Measurements from ENCODE around the gene TAF3.
"Not testable (repeated sequence)": the region's sequence is repeated elsewhere in the genome, so short reads cannot be mapped to it uniquely, and the experiment has no call there.

Gene TAF3

DNA sequence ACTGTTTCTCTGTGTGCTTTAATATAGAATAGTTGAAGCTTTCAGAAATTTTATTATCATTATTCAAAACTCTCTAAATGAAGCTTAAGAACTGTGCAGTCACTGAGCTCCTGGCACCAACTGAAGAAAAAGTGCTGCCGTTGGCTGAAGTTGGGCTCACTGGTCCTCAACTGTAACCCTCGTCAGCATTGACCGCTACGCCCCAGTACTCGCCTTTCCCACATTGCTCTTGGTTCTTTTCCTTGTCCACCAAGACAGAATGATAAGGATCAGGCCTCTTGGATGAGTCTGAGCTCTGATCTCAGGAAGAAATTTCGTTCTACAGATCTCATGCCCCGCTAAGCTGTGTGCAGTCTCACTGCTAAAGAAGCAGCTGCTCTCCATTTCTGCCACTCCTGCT lies 7.9 kb upstream of the TAF3 start:
- no peak for DNase-seq (ENCODE audit: low spot score)

DNA sequence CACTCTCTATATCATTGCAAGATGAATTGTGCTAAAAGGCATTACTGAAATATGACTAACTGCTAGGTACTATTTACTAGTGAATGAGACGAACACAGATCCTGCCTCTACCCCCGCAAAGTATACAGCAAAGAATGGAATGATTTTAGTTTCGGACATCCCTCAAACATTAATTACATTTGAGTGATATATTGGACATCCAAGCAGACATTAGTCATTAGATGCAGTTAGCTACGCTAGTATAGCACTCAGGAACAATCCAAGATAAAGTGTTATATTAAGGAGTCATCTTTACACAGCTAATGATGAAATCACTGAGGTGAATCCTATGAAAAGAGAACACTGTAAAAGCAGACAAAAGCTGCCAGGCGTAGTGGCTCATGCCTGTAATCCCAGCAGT lies 7.3 kb upstream of the TAF3 start:
- no peak for DNase-seq (ENCODE audit: low spot score)

DNA sequence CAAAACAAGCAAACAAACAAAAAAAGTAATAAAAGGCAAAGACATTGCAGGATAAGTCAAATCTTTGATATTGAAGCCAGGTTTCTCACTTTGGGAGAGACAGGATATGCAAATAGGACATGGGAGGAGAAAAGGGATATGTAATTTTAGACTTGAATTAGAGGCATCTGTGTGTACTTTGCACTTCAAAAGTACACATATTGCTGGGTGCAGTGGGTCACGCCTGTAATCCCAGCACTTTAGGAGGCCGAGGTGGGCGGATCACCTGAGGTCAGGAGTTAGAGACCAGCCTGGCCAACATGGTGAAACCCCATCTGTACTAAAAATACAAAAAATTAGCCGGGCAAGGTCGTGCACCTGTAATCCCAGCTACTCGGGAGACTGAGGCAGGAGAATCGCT lies 6.6 kb upstream of the TAF3 start:
- not testable (repeated sequence) for DNase-seq (ENCODE audit: low spot score)

DNA sequence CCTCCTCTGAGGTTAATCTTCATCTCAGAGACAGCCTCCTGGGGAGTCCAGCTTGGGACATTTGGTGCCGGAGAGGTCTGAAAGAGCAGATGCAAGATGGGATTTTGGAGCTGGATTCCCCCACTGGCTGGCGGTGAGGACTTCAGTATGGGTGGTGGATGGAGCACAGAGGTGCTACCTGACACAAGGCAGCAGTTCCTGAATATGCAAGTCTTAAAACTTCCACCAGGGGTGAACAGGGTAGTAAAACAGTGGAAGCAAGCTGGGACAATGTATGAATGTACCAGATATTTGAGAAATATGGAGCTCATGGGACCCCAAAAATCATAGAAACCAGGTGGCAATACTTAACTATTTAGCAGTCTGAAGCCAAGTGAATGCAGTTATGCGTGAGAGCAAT lies 4.8 kb upstream of the TAF3 start:
- no peak for DNase-seq (ENCODE audit: low spot score)

DNA sequence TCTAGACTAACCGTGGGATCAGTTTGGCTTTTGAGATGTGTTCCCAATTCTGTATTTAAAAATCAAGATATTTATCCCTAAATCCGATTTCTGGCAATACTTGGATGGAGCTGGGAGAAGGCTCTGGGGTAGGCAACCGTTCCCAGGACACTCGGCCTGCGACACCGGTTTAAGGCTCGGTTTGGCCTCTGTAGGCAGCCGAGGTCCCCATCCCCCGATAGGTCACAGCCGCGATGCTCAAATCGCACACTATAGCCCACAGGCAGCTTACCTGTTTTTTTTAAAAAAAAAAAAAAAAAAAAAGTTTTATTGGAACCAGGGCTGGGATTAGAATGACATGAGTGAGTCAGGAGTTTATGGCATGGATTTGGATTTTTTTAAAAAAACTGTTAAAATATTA lies 729 bp upstream of the TAF3 start:
- no peak for DNase-seq (ENCODE audit: low spot score)

DNA sequence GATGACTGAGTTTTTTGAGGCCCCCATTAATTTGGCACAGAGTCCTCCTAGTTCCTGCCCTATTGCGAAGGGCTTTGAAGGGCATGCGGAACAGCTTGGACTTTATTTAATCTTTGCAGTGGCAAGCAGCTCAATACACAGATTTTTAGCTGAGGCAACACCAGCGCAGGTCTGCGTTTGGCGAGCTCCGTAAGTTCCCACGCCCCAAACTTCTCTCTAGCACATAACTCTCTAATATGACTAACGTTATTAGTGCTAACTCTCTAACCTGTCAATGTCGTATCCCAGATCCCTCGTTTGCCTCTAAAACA lies 366 bp upstream of the TAF3 start:
- no peak for DNase-seq (ENCODE audit: low spot score)

DNA sequence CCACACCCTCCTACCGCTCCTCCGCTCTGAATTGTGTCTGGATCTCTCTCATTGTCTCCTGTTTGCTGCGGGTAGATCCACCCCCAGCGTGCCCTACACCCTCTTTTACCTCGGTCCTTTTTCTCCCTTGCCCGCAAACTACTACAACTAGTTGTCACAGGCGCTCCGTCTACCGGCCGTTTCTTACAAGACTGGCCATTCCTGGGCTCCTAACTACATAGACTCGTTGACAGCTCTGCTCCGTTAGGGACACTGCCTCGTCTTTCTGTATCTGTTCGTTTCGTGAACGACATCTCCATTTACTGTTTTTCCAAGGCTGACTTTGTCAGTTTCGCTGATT lies 786 bp downstream of the TAF3 start:
- peak; percentile 67 for DNase-seq (ENCODE audit: low spot score)

DNA sequence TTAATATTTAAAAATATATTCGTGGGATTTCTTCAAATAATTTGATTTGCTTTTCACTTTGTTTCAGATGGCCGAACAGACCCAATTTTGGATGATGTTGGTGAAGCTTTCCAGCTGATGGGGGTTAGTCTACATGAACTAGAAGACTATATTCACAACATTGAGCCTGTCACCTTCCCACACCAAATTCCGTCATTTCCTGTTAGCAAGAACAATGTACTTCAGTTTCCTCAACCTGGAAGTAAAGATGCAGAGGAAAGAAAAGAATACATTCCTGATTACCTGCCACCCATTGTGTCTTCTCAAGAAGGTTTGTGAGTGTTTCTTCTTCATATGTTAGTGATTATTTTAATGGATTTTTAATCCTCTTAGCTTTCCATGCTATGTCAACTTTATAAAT lies 5.9 kb downstream of the TAF3 start:
- DNase-seq (ENCODE audit: low spot score): no peak

DNA sequence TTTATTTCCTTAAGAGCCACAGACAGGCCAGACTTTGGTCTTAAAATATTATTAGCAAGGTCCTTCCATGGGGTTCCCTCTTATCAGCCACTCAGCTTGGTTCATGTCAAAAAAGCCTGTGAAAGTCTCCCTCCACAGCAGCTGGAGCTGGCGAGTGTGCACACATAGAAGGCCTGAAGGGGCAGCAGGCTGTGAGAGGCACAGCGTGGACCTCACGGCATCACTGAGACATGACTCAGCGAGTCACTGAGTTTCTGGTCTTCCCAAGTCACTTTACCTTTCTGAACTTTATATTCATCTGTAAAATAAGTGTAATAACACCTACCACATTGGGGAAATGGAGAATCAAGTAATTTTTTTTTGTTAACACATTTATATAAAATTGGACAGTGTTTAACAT lies 8.7 kb downstream of the TAF3 start:
- DNase-seq (ENCODE audit: low spot score): no peak

DNA sequence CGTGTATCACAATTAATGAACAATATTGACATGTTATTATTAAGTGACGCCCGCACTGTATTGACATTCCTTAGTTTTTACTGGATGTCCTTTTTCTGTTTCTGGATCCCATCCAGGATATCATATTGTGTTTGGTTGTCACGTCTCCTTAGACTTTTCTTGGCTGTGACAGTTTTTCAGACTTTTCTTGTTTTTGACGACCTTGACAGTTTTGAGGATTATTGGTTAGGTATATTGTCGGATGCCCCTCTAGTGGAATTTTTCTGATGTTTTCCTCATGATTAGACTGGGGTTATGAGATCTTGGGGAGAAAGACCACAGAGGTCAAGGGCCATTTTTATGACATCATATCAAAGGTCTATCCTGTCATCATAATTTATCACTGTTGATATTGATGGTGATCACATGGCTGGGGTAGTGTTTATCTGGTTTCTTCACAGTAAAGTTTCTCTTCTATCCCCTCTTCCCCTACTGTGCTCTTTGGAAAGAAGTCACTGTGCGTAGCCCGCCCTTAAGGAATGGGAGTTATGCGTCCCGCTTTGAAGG lies 11.1 kb downstream of the TAF3 start:
- DNase-seq (ENCODE audit: low spot score): no peak

DNA sequence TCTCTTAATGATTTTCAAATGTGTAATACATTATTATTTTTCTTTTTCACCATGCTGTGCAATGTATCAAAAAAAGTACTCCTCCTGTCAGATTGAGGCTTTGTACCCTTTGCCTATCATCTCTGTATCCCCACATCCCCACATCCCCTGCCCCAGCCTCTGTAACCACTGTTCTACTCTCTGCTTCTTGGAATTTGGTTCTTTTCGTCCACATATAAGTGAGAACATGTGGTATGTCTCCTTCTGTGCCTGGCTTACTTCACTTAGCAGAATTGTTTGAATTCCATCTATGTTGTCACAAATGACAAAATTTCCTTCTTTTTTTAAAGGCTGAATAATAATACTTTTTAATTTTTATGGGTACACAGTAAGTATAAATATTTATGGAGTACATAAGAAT lies 13.8 kb downstream of the TAF3 start:
- no peak for DNase-seq (ENCODE audit: low spot score)

DNA sequence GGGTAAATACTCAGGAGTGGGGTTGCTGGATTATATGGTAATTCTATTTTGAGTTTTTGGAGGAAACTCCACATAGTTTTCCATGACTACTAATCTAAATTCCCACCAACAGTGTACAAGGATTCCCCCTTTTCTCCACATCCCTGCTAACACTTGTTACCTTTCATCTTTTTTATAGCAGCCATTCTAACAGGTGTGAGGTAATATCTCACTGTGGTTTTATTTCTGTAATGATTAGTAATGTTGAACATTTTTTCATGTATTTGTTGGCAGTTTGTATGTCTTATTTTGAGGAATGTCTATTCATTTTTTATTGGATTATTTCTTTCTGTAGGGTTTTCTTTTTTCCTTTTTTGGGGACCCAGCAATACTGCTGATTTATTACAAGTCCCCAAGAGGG lies 14.9 kb downstream of the TAF3 start:
- DNase-seq (ENCODE audit: low spot score): no peak

DNA sequence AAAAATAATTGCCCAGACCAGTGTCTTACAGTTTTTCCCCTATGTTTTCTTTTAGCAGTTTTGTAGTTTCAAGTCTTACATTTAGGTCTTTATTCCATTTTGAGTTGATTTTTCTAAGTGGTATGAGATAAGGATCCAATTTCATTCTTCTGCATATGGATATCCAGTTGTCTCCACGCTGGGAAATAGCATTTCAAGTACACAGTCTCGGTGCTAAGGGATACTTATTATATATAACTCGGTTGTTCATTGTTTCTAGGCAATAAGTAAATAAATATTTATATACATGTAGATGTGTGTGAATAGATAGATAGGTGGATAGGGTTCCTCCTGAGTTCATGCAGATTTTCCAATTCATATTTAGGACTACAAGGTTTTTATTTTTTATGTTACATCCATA lies 16.0 kb downstream of the TAF3 start:
- no peak for DNase-seq (ENCODE audit: low spot score)

DNA sequence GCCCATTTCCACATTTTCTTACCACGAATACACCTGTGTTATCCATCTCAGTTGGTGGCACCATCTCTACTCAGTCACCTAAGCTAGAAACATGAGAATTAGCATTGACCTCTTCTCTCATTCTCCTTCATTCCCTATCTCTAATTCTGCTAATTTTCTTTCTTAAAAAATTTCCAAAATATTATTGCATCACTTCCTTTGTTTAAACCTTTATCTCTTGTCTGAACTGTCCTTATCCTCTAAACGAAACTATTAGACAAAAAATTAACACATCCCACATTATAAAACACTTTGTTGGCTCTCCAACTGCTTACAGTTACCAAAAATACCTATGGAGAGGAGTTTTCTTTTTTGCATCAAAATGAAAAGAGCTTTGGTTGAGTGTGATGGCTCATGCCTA lies 18.3 kb downstream of the TAF3 start:
- no peak for DNase-seq (ENCODE audit: low spot score)

DNA sequence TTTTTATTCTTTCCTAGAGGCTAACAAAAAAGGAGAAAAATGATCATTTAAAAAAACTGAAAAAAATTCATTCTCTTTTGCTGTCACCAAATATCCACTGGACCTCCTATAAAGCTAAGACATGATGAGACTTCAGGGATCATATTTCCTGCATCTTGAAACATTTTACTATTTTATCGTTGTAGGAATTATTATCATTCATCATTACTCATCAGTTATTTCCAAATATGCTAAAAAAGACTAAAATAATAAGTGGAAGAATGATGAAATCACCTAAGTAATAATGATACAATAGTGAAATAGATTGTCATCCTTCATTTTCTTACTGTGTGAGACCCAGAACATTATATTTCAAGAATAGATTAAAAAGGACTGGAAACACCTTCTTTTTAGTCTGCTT lies 28.3 kb downstream of the TAF3 start:
- no peak for DNase-seq (ENCODE audit: low spot score)

DNA sequence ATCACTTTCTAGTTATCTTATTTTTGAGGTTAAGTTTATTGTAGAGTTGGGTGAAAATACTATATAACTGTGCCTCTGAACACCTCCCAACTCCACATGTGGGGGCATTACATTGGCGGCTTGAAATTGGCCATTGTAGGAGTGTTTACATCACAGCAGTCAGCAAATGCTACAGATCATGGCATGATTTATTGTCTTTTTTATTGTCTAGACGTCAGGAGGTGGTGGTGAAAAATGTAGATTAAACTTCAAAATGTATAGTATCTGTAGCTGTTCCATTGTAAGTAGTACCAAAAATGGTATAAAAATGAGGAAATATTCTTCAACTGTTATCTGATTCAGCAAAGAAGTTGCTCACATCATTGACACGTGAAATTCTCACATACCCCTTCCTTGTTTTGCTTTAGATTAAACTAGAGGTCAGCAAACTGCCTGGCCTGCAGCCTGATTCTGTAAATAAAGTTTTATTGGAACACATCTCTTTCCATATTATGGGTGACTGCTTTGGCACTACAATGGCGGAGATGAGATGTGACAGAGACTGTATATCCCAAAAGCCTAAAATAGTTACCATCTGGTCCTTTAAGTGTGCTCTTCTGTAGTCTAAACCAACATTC lies 35.0 kb downstream of the TAF3 start:
- no peak for DNase-seq (ENCODE audit: low spot score)

DNA sequence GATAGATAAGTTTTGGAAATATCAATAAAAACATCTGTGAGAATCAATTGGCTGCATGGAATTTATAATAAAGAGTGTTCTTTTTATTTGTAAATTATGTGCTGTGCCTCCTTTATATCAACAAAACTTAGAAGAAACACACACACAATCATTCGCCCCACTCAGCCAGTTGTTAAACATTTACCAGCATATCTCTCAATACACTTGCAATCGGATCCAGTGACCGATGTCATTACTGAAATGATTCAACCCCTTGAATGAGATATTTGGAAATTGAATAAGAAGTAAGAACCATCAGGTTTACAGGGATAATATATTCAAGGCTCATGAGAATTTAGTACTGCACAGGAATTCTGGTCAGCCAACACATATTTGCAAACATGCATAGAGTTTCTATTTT lies 35.6 kb downstream of the TAF3 start:
- DNase-seq (ENCODE audit: low spot score): no peak

DNA sequence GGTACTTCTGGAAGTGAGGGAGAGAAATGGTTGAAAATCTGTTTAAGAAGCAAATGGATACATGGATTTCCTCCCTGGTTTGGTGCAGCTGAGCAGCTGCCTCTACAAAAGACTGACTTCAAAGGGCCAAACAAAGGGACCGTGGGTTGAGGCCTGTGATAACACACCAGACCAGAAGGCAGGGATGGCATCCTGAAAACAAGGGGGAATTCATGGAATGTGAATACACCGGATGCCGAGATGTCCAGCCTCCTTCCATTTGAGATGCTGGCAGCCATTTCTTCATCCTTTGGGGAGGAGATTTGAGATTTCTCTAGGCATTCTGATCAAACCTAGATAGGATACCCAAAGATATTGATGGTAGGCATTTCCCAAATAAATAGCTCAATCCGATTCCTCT lies 36.9 kb downstream of the TAF3 start:
- DNase-seq (ENCODE audit: low spot score): no peak

DNA sequence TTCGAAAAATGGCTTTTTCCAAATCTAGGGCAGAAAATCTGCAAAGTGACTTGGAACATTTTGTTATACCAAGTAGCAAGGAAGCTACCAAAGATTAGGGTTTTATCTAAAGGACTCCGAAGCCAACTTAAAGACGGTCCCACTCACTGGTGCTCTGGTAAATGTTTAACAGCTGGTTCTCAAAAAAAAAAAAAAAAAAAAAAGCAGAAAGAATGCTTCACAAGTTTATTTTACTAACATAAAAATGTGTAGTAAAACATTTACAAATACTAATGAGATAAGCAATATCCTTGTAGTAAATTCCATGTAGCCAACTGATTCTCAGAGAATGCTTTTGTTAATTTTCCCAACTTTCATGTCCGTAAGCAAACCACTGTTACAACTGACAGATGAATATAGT lies 38.4 kb downstream of the TAF3 start:
- DNase-seq (ENCODE audit: low spot score): no peak

DNA sequence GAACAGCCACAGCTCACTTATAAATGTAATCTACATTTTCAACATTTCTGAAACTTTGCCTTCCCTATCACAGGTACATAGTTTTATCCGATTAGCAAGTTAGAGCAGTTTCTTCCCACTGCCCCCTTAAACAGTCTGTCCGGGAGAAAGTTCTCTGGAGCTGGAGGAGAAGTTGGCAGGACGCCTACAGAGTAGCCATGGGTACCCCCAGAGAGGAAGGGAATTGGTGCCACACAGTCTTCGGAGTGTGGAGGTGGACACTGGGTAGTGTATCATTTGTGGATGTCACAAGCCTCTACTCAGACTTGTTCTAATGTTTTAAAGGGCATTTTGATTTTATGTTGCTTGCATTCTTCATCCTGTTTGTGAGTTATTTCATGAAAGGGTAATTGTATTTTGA lies 39.0 kb downstream of the TAF3 start:
- DNase-seq (ENCODE audit: low spot score): peak; percentile 31

DNA sequence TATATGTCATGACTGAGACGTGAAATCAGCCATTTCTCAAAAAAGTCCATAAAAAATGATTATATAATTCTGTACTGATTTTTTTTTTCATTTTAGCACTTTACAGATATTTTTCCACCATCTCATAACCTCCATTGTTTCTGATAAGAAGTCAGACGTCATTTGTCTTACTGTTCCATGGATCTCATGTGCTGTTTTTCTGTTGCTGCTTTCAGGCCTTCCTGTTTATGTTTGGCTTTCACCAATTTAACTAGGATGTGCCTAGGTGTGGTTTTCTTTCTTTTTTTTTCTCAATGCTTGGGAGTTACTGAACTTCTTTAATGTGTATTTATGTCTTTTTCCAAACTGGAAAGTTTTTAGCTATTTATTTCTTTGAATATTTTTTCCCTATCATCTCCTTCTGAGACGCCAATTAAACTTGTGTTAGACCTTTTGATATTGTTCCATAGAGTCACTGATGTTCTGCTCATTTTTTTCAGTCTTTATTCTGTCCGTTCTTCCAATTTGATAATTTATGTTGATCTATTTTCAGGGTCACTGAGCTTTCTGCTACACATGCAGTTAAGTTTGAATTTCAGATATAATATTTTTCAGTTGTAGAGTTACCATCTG lies 43.3 kb downstream of the TAF3 start:
- DNase-seq (ENCODE audit: low spot score): no peak

DNA sequence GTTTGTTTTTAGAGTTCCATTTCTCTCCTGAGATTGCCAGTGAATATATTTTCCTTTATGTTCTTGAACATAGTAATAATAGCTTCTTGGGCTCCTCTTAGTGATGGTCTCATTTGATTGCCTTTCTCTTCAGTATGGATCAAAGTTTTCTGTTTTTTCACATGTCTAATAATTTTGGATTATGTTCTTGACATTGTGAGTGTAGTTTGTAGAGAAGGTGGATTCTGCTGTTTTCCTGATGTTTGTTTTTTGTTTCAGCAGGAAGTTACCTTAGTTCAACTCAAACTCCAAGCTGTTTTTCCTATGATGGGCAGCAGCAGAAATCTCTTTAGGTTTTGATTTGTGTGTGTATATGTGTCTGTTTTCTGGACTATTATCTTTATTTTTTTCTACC lies 43.8 kb downstream of the TAF3 start:
- no peak for DNase-seq (ENCODE audit: low spot score)

DNA sequence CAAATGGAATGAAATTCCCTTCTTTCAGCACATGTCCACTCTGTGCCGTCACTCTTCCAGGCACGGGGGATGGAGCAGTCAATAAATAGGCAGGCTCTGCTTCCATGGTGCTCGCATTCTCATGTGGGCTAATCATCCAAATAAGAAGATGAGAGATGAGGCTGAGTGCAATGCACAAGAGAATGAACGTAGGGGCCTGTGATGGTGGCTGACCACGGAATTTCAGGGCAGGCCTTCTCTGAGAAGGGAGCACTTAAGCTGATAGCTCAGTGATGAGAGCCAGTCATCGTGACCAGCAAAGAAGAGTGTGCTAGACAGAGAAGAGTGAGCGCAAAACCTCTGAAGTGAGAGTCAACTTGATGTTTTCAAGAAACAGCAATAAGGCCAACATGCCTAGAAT lies 47.9 kb downstream of the TAF3 start:
- no peak for DNase-seq (ENCODE audit: low spot score)

DNA sequence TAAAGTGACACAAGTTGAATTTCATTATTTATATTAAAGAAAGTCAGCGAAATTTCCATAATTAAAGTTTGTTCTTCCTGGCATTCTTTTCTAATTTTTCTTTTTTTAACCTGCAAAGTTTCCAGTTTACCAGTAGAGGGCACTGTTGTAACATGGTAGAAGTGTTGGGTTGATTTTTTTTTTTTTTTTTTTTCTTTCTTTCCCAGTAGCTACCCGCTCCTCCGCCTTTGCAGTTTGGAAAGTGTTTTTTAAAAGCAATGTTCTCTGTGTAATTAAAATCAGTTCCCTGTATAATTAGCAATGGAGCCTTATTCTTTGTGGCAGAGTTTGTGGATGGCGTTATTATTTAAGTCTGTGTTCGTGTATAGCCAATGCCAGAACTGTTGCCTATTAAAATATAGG lies 53.7 kb downstream of the TAF3 start:
- DNase-seq (ENCODE audit: low spot score): no peak

DNA sequence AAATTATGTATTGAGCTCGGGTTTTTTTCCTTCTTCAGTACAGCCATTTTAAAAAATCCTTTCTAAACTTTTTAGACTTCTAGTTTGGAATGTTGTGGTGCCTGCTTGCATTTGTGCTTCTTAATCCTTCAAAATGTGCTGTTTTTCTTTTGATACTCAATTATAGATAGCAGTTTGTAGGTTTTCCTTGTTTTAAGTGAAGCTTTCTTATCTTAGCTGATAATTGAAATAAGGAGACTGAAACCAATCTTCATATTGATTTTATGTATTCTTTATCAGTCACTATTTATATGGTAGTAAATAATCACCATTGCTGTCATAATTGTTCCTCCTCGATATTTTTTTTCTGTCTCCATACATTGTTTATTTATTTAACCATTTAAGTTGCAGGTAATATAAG lies 56.6 kb downstream of the TAF3 start:
- DNase-seq (ENCODE audit: low spot score): no peak
